Breast epithelium (tissue), 3 donors: ENCODE data around the gene PPP1R12B.

Experiments used
- POLR2AphosphoS5 ChIP-seq, 3 donors: sonication (generic); formaldehyde crosslinking; IDR thresholded peaks; one replicate each; pipeline ENCODE4 v1.6.1; 2017; ENCODE audit warnings: antibody characterized with exemption in 3 of 3
- TF ChIP-seq, protein P1 (sequence below), 3 donors: fragments of 450-650 bp; IDR thresholded peaks; one replicate each; pipeline ENCODE4 v1.5.1; 2016 to 2017; ENCODE audit warnings: antibody characterized with exemption in 3 of 3, mild to moderate bottlenecking in 3 of 3, moderate library complexity in 3 of 3

DNA sequence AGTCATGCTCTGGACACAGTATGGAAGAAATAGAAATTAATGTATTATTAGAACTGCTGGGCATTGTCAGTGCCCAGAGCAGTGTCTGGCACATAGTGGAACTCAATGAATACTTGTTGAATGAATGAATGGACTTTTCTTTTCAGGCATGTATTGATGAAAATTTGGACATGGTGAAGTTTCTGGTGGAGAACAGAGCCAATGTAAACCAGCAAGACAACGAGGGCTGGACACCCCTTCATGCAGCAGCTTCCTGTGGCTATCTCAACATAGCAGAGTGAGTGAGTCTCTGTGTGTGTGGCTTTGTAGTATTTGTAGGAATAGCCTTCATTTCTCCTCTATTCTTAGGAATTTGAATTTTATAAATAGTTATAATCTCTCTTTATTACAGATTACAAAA lies 68.1 kb downstream of the PPP1R12B start:
- no peak for TF ChIP-seq POLR2AphosphoS5 (IDR thresholded peaks at IDR 0.05)
- TF ChIP-seq, protein P1, sequence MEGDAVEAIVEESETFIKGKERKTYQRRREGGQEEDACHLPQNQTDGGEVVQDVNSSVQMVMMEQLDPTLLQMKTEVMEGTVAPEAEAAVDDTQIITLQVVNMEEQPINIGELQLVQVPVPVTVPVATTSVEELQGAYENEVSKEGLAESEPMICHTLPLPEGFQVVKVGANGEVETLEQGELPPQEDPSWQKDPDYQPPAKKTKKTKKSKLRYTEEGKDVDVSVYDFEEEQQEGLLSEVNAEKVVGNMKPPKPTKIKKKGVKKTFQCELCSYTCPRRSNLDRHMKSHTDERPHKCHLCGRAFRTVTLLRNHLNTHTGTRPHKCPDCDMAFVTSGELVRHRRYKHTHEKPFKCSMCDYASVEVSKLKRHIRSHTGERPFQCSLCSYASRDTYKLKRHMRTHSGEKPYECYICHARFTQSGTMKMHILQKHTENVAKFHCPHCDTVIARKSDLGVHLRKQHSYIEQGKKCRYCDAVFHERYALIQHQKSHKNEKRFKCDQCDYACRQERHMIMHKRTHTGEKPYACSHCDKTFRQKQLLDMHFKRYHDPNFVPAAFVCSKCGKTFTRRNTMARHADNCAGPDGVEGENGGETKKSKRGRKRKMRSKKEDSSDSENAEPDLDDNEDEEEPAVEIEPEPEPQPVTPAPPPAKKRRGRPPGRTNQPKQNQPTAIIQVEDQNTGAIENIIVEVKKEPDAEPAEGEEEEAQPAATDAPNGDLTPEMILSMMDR (IDR thresholded peaks at IDR 0.05): no peak
